DOHH2 (cell line): ENCODE measurements around the gene OPN3.

ENCODE experiments used
- EZH2phosphoT487 ChIP-seq: fragments of 200-600 bp; sonication (generic); IDR thresholded peaks from 2 replicates; pipeline ENCODE4 v1.6.1; 2017; ENCODE audit warnings: borderline replicate concordance, mild to moderate bottlenecking, antibody characterized with exemption, low read length, moderate library complexity, mixed read lengths
- TF ChIP-seq, protein P1 (sequence below): fragments of 200-600 bp; sonication (generic); IDR thresholded peaks from one replicate; pipeline ENCODE4 v1.5.1; 2014; ENCODE audit warnings: antibody characterized with exemption, mild to moderate bottlenecking, low read depth, low read length; ENCODE audit not compliant: poor library complexity, severe bottlenecking

DNA sequence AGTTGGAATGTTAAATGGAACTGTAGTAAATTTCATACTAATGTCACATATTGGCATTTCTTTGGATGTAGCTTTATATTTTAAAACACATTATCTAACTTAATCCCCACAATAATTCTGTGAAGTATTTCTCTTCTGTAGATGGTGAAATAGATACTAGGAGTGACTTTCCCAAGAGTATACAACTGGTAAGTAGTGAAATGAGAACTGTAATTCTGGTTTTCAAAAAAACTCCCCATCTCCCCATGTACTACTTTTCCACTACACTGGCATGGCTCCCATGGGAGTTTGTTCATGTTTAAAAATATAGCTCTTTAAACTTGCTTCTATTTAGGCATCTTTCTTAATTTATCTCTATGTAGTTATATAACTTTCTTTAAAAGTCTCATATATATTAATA is 10.2 kb downstream of the OPN3 start:
- TF ChIP-seq, protein P1, sequence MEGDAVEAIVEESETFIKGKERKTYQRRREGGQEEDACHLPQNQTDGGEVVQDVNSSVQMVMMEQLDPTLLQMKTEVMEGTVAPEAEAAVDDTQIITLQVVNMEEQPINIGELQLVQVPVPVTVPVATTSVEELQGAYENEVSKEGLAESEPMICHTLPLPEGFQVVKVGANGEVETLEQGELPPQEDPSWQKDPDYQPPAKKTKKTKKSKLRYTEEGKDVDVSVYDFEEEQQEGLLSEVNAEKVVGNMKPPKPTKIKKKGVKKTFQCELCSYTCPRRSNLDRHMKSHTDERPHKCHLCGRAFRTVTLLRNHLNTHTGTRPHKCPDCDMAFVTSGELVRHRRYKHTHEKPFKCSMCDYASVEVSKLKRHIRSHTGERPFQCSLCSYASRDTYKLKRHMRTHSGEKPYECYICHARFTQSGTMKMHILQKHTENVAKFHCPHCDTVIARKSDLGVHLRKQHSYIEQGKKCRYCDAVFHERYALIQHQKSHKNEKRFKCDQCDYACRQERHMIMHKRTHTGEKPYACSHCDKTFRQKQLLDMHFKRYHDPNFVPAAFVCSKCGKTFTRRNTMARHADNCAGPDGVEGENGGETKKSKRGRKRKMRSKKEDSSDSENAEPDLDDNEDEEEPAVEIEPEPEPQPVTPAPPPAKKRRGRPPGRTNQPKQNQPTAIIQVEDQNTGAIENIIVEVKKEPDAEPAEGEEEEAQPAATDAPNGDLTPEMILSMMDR, result no peak
- TF ChIP-seq EZH2phosphoT487, result no peak
